Effector memory CD8-positive, alpha-beta T cell (primary cell): Measurements from ENCODE around the gene ZNF804A.

Source experiments
- ATAC-seq: fragments of 150-1000 bp; cut with Tn5 transposase; replicated peaks from 2 replicates; pipeline ENCODE4 v1.10.0; 2021; ENCODE audit warnings: mild to moderate bottlenecking, moderate library complexity
- DNase-seq, 3 experiments: peaks; one replicate each; pipeline ENCODE4 v3.0.0; 2021
- H3K27ac Mint-ChIP-seq, 2 donors: one replicate each; pipeline ENCODE4 v1.8.0; 2022; ENCODE audit warnings: mild to moderate bottlenecking in 2 of 2, mixed read lengths in 2 of 2, moderate library complexity in 2 of 2
- H3K27me3 Mint-ChIP-seq, 2 donors: one replicate each; pipeline ENCODE4 v1.8.0; 2022; ENCODE audit warnings: mixed read lengths in 2 of 2
- H3K36me3 Mint-ChIP-seq: one replicate; pipeline ENCODE4 v1.8.0; 2022; ENCODE audit warnings: mild to moderate bottlenecking, moderate library complexity, mixed read lengths; ENCODE audit not compliant: insufficient read depth
- H3K4me1 Mint-ChIP-seq, 2 donors: one replicate each; pipeline ENCODE4 v1.8.0; 2022; ENCODE audit warnings: low read depth in 2 of 2, mixed read lengths in 2 of 2
- H3K4me3 Mint-ChIP-seq, 2 donors: one replicate each; pipeline ENCODE4 v1.8.0; 2022; ENCODE audit warnings: mild to moderate bottlenecking in 2 of 2, mixed read lengths in 2 of 2, moderate library complexity in 2 of 2
- H3K9me3 Mint-ChIP-seq, 2 donors: one replicate each; pipeline ENCODE4 v1.8.0; 2022; ENCODE audit warnings: mixed read lengths in 2 of 2

Gene ZNF804A

DNA sequence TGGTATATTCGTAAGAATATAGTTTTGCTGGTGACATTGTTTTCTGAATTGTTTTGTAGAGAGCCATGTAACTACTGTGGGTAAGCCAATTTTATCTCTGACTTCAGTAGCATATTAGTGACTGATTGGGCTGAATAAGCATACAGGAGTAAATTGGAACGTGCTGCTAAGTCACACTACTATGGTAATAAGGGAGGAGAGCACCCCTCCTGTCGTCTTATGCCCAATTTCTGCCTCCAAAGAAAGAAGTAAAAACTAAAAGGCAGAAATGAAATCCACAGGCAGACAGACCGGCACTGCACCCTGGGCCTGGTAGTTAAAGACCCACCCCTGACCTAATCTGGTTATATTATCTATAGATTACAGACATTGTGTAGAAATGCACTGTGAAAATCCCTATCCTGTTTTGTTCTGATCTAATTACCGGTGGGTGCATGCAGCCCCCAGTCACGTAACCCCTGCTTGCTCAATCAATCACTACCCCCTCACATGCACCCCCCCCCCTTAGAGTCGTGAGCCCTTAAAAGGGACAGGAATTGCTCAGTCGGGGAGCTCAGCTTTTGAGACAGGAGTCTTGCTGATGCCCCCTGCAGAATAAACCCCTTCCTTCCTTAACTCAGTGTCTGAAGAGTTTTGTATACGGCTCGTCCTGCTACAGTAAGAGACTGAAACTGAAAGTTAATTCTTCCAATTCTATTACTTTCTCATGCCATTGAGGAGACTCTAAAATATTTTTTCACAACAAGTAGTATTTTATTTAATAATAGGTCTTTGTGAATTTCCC is 167.0 kb downstream of the ZNF804A start:
- no peak for ATAC-seq
- peaks cover 0 to 2% of the 10 kb centered on the region in 2 donors for H3K9me3 Mint-ChIP-seq
- DNase-seq = no peak

DNA sequence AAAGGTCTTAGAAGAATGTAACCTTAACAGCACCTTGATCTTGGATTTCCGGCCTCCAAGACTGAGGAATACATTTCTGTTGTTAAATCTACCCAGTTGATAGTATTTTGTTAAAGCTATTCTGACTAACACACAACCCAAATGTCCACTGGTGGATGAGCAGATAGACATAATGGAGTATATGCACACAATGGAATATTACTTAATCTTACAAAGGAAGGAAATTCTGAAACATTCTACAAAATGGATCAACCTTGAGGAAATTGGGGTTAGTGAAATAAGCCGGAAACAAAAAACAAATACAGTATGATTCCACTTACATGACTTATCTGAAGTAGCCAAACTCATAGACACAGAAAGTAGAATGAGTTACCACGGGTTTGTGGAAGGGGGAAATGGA is 168.7 kb downstream of the ZNF804A start:
- Mint-ChIP-seq H3K27ac (no peak overlapping the region), H3K9me3 (peaks cover 0 to 2% of the 10 kb centered on the region in 2 donors), H3K4me3 (no peak overlapping the region), H3K36me3 (no peaks in the 10 kb centered on the region), H3K27me3 (no peaks in the 10 kb centered on the region), H3K4me1 (no peaks in the 10 kb centered on the region)
- ATAC-seq (no peak), DNase-seq (no peak)

More for the DNA sequence above, 167.0 kb downstream of the ZNF804A start:
- Mint-ChIP-seq H3K27me3 (no peaks in the 10 kb centered on the region), H3K4me3 (no peak overlapping the region), H3K36me3 (no peaks in the 10 kb centered on the region), H3K27ac (no peak overlapping the region), H3K4me1 (no peaks in the 10 kb centered on the region)

- H3K9me3 Mint-ChIP-seq = peaks cover 0 to 2% of the 10 kb centered on the region in 2 donors
- ATAC-seq (no peak), DNase-seq (no peak)
- no peak overlapping the region for H3K27ac Mint-ChIP-seq
- no peaks in the 10 kb centered on the region for H3K4me1 Mint-ChIP-seq
- no peak overlapping the region for H3K4me3 Mint-ChIP-seq
- no peaks in the 10 kb centered on the region for H3K36me3 Mint-ChIP-seq
- H3K27me3 Mint-ChIP-seq = no peaks in the 10 kb centered on the region
Observed at GRCh38 chr2:184769023-184769422, 170.7 kb downstream of the ZNF804A start.

DNA sequence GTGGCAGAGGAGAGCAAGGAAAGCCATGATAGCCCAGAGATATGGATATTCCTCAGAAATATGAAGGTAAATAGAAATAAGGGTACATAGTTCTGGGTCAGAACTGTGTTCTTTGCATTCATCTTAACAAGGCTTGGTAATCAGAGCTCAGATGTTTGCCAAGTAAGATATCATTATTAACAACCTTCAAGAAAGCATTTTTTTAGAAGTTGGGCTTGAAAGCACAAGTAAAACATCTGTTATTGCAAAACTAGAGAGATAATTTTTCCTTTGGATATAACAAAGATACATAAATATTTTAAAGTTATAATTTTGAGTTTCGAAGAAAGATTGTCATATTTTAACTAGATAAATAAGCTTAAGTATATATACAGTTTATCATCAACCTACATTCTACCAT is 171.4 kb downstream of the ZNF804A start:
- H3K27me3 Mint-ChIP-seq = no peaks in the 10 kb centered on the region
- ATAC-seq (no peak), DNase-seq (no peak)
- no peaks in the 10 kb centered on the region for H3K36me3 Mint-ChIP-seq
- no peak overlapping the region for H3K4me3 Mint-ChIP-seq
- peaks cover 0 to 2% of the 10 kb centered on the region in 2 donors for H3K9me3 Mint-ChIP-seq
- no peaks in the 10 kb centered on the region for H3K4me1 Mint-ChIP-seq
- no peak overlapping the region for H3K27ac Mint-ChIP-seq

GRCh38 chr2:184779777-184780176 is 181.4 kb downstream of the ZNF804A start:
- Mint-ChIP-seq H3K27ac (no peak overlapping the region), H3K27me3 (no peaks in the 10 kb centered on the region), H3K4me3 (no peak overlapping the region), H3K36me3 (no peaks in the 10 kb centered on the region), H3K9me3 (peaks cover 7 to 17% of the 10 kb centered on the region in 2 donors), H3K4me1 (no peaks in the 10 kb centered on the region)
- ATAC-seq (no peak), DNase-seq (no peak)

- Mint-ChIP-seq H3K9me3 (peaks cover 7 to 17% of the 10 kb centered on the region in 2 donors), H3K4me3 (no peak overlapping the region), H3K27ac (no peak overlapping the region), H3K4me1 (no peaks in the 10 kb centered on the region), H3K36me3 (no peaks in the 10 kb centered on the region), H3K27me3 (no peaks in the 10 kb centered on the region)
- DNase-seq = no peak
- no peak for ATAC-seq
Observed at GRCh38 chr2:184780384-184780783, 182.1 kb downstream of the ZNF804A start.

DNA sequence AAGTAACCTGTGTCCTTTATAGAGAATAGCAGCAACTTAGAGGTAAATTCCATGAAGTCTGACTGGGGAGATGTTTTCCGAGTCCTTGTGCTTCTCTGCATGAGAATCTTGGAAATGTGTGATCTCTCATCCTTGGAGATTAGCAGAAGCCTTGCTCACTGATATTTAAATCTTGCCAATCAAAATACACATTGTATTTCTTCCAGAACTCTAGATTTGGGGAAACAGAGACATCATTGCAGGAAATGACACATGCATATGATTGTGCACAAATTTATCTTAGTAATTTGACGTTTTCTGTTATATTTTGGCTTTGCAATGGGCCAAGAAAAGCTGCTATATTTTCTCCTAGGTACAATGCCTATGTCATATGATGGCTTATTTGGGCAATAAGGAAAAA is 182.6 kb downstream of the ZNF804A start:
- no peak overlapping the region for H3K4me3 Mint-ChIP-seq
- H3K36me3 Mint-ChIP-seq = no peaks in the 10 kb centered on the region
- DNase-seq = no peak
- no peaks in the 10 kb centered on the region for H3K4me1 Mint-ChIP-seq
- peaks cover 7 to 17% of the 10 kb centered on the region in 2 donors for H3K9me3 Mint-ChIP-seq
- H3K27me3 Mint-ChIP-seq = no peaks in the 10 kb centered on the region
- H3K27ac Mint-ChIP-seq = no peak overlapping the region
- ATAC-seq = no peak

DNA sequence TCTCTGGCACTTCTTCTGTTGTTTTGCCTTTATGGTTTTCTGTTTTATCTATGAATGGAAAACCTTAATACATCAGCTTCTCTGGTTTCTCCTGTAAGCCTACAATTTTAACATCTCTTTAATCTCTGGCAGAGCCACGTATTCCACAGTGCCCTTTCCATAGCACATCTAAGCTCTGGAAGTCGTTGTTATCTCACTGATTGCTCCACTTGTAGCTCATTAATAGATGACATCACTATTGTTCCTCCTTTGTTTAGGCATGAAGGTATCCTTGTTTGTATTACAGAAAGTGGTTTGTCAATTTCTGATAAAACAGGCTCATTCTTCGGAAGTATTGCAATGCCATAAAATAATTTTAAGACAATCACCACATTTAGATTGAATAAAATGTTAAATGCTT is 185.2 kb downstream of the ZNF804A start:
- ATAC-seq = no peak
- H3K4me1 Mint-ChIP-seq = no peaks in the 10 kb centered on the region
- H3K4me3 Mint-ChIP-seq = no peak overlapping the region
- H3K36me3 Mint-ChIP-seq = no peaks in the 10 kb centered on the region
- H3K27ac Mint-ChIP-seq = no peak overlapping the region
- no peaks in the 10 kb centered on the region for H3K27me3 Mint-ChIP-seq
- H3K9me3 Mint-ChIP-seq = peaks cover 5 to 33% of the 10 kb centered on the region in 2 donors
- DNase-seq = no peak

- no peak overlapping the region for H3K4me3 Mint-ChIP-seq
- no peaks in the 10 kb centered on the region for H3K4me1 Mint-ChIP-seq
- H3K36me3 Mint-ChIP-seq = no peaks in the 10 kb centered on the region
- H3K27ac Mint-ChIP-seq = no peak overlapping the region
- no peaks in the 10 kb centered on the region for H3K27me3 Mint-ChIP-seq
- peaks cover 12 to 41% of the 10 kb centered on the region in 2 donors for H3K9me3 Mint-ChIP-seq
- ATAC-seq (no peak), DNase-seq (no peak)
Observed at GRCh38 chr2:184793176-184793575, 194.8 kb downstream of the ZNF804A start.

DNA sequence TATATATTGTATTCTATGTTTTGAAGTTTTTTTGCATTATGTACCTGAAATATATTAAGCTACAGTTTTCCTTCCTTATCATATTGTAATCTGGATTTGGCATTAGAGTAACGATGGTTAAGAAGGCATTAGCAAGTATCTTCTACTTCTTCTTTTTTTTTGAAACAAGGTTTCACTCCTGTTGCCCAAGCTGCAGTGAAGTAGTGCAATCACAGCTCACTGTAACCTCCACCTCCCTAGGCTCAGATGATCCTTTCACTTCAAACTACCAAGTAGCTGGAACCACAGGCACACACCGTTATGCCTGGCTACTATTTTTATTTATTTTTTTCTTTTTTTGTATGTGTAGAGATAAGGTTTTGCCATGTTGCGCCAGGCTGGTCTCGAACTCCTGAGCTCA is 201.1 kb downstream of the ZNF804A start:
- peaks cover 13 to 29% of the 10 kb centered on the region in 2 donors for H3K9me3 Mint-ChIP-seq
- H3K4me3 Mint-ChIP-seq = no peak overlapping the region
- H3K4me1 Mint-ChIP-seq = no peaks in the 10 kb centered on the region
- H3K27me3 Mint-ChIP-seq = no peaks in the 10 kb centered on the region
- no peak for ATAC-seq
- no peak overlapping the region for H3K27ac Mint-ChIP-seq
- H3K36me3 Mint-ChIP-seq = no peaks in the 10 kb centered on the region
- no peak for DNase-seq

GRCh38 chr2:184814421-184814820 is 216.1 kb downstream of the ZNF804A start:
- DNase-seq = no peak
- Mint-ChIP-seq H3K4me1 (no peaks in the 10 kb centered on the region), H3K27me3 (no peaks in the 10 kb centered on the region), H3K36me3 (no peaks in the 10 kb centered on the region), H3K9me3 (peaks cover 12 to 28% of the 10 kb centered on the region in 2 donors), H3K4me3 (no peak overlapping the region), H3K27ac (no peak overlapping the region)
- ATAC-seq = no peak

DNA sequence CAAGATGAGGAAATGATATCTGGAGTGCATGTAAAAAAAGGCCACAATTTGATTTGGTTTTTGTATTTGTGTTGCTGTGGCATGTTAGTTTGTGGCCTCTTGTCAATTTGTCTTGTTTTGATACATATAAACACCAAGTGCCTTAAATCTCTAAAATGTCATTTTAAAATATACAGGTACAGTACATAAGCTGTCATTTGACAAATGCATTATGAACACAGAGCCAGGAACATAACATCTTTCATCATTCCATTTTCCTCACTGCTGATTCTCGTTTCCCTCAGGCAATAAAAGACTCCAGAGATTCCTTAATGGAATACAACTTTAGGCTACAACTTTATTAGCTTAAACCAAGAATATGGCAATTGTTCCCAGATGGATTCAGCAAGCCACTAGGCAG is 217.5 kb downstream of the ZNF804A start:
- no peaks in the 10 kb centered on the region for H3K36me3 Mint-ChIP-seq
- DNase-seq (no peak), ATAC-seq (no peak)
- H3K4me1 Mint-ChIP-seq = no peaks in the 10 kb centered on the region
- H3K27me3 Mint-ChIP-seq = no peaks in the 10 kb centered on the region
- peaks cover 12 to 31% of the 10 kb centered on the region in 2 donors for H3K9me3 Mint-ChIP-seq
- no peak overlapping the region for H3K4me3 Mint-ChIP-seq
- no peak overlapping the region for H3K27ac Mint-ChIP-seq

GRCh38 chr2:184824597-184824996 is 226.3 kb downstream of the ZNF804A start:
- H3K4me1 Mint-ChIP-seq = no peaks in the 10 kb centered on the region
- ATAC-seq (no peak), DNase-seq (no peak)
- no peak overlapping the region for H3K4me3 Mint-ChIP-seq
- peaks cover 2 to 4% of the 10 kb centered on the region in 2 donors for H3K9me3 Mint-ChIP-seq
- H3K27me3 Mint-ChIP-seq = no peaks in the 10 kb centered on the region
- H3K27ac Mint-ChIP-seq = no peak overlapping the region
- no peaks in the 10 kb centered on the region for H3K36me3 Mint-ChIP-seq

DNA sequence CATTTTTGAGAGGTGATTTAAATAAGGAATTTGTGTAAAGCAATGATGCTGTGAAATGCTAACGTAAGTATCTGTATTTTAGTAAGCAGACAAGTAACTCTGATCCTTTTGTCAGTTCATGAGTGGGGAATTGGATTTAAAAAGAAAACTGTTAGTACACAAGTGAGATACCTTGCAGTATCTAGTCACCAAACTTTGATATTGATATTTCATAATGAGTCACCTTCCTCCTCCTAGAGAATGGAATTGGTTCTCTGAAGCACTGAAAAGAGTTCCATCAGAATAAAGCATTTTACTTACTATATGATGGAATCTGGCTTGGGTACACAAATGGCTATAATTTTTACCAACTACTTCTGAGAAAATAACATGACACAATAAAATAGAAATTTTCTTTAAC is 232.2 kb downstream of the ZNF804A start:
- no peaks in the 10 kb centered on the region for H3K4me1 Mint-ChIP-seq
- DNase-seq = no peak
- H3K27me3 Mint-ChIP-seq = no peaks in the 10 kb centered on the region
- ATAC-seq = no peak
- H3K9me3 Mint-ChIP-seq = peaks cover 5 to 7% of the 10 kb centered on the region in 2 donors
- H3K4me3 Mint-ChIP-seq = no peak overlapping the region
- no peaks in the 10 kb centered on the region for H3K36me3 Mint-ChIP-seq
- no peak overlapping the region for H3K27ac Mint-ChIP-seq
